ENCODE measurements around the gene KRT5. TPM values are rescaled to one million over a fixed set of nuclear protein-coding genes. Genes with fewer than 3 reads are reported as not detected.
"Not testable (repeated sequence)": the region's sequence is repeated elsewhere in the genome, so short reads cannot be mapped to it uniquely, and the experiment has no call there.

The KRT5 gene
- total and polyA plus RNA-seq, 2 experiments from 2014 or later, result 7.4 to 13.0 TPM

GRCh38 chr12:52501490-52501889 is 18.7 kb downstream of the KRT5 start:
- no peak for DNase-seq (ENCODE audit: low spot score)
- no peak overlapping the region for H2AFZ ChIP-seq
- no peak overlapping the region for H3K27ac ChIP-seq
- TF ChIP-seq EZH2 (IDR thresholded peaks at IDR 0.05; ENCODE audit: borderline replicate concordance) (no peak), CTCF (IDR thresholded peaks at IDR 0.05; ENCODE audit: poor library complexity) (no peak), EZH2phosphoT487 (IDR thresholded peaks at IDR 0.05; ENCODE audit: low read depth, severe bottlenecking, unreplicated experiment) (no peak)
- H3K9me3 ChIP-seq (ENCODE audit: low read depth), result no peaks in the 10 kb centered on the region
- no peaks in the 10 kb centered on the region for H3K9me2 ChIP-seq (replicated peaks; ENCODE audit: insufficient read depth)
- H3K4me1 ChIP-seq (ENCODE audit: insufficient read depth), result no peaks in the 10 kb centered on the region
- WGBS (ENCODE audit: low lambda C conversion rate, missing lambda C conversion rate), result 81% methylated on average over 7 of the region's 7 CpGs
- no peak overlapping the region for H3K4me2 ChIP-seq
- no peaks in the 10 kb centered on the region for H3K36me3 ChIP-seq (replicated peaks; ENCODE audit: insufficient read depth, low read depth)
- no peaks in the 10 kb centered on the region for H3K27me3 ChIP-seq
- no peaks in the 10 kb centered on the region for H3K79me2 ChIP-seq
- no peaks in the 10 kb centered on the region for H4K20me1 ChIP-seq (ENCODE audit: insufficient read depth, poor library complexity, severe bottlenecking)
- H3K4me3 ChIP-seq, result no peak overlapping the region

DNA sequence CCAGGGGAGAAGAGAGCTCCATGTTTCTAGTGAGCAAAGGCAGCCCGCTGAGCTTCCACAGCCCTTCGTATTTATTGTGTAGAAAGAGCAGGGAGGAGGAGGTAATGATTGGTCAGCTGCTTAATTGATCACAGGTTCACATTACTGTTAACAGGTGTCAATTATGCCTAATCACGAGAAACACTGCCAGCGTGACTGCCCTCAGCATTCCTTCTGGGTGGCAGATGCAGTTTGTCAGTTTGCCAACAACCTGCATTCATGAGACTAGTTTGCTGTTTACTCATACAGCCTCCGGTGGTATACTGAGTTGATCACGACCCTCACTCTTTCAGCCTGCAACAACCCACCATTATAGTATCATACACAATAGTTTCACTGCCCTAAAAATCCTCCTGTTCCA is 19.6 kb downstream of the KRT5 start:
- H3K27me3 ChIP-seq; H2AFZ ChIP-seq; H3K79me2 ChIP-seq; H4K20me1 ChIP-seq (ENCODE audit: insufficient read depth, poor library complexity, severe bottlenecking); H3K4me1 ChIP-seq (ENCODE audit: insufficient read depth); H3K4me2 ChIP-seq; DNase-seq (ENCODE audit: low spot score); H3K36me3 ChIP-seq (replicated peaks; ENCODE audit: insufficient read depth, low read depth); H3K27ac ChIP-seq; H3K9me2 ChIP-seq (replicated peaks; ENCODE audit: insufficient read depth); H3K4me3 ChIP-seq; H3K9me3 ChIP-seq (ENCODE audit: low read depth): not testable (repeated sequence)
- WGBS (ENCODE audit: low lambda C conversion rate, missing lambda C conversion rate), result 91% methylated on average over 6 of the region's 6 CpGs

GRCh38 chr12:52499806-52500560 is 20.2 kb downstream of the KRT5 start:
- Histone ChIP-seq H3K9me2 (replicated peaks; ENCODE audit: insufficient read depth) (no peaks in the 10 kb centered on the region), H3K79me2 (no peaks in the 10 kb centered on the region), H3K9me3 (ENCODE audit: low read depth) (no peaks in the 10 kb centered on the region), H3K27ac (no peak overlapping the region), H3K27me3 (no peaks in the 10 kb centered on the region), H4K20me1 (ENCODE audit: insufficient read depth, poor library complexity, severe bottlenecking) (no peaks in the 10 kb centered on the region), H3K36me3 (replicated peaks; ENCODE audit: insufficient read depth, low read depth) (no peaks in the 10 kb centered on the region), H2AFZ (no peak overlapping the region), H3K4me3 (no peak overlapping the region), H3K4me2 (no peak overlapping the region), H3K4me1 (ENCODE audit: insufficient read depth) (peaks cover 13% of the 10 kb centered on the region)
- DNase-seq (ENCODE audit: low spot score), result no peak
- WGBS (ENCODE audit: low lambda C conversion rate, missing lambda C conversion rate), result 88% methylated on average over 5 of the region's 5 CpGs
- no peak for TF ChIP-seq EZH2 (IDR thresholded peaks at IDR 0.05; ENCODE audit: borderline replicate concordance)
- no peak for TF ChIP-seq CTCF (IDR thresholded peaks at IDR 0.05; ENCODE audit: poor library complexity)
- TF ChIP-seq EZH2phosphoT487 (IDR thresholded peaks at IDR 0.05; ENCODE audit: low read depth, severe bottlenecking, unreplicated experiment), result no peak

GRCh38 chr12:52498946-52499345 is 21.2 kb downstream of the KRT5 start:
- Histone ChIP-seq H4K20me1 (ENCODE audit: insufficient read depth, poor library complexity, severe bottlenecking) (no peaks in the 10 kb centered on the region), H3K36me3 (replicated peaks; ENCODE audit: insufficient read depth, low read depth) (no peaks in the 10 kb centered on the region), H3K4me1 (ENCODE audit: insufficient read depth) (peaks cover 15% of the 10 kb centered on the region), H3K79me2 (no peaks in the 10 kb centered on the region), H3K9me3 (ENCODE audit: low read depth) (no peaks in the 10 kb centered on the region), H3K27me3 (no peaks in the 10 kb centered on the region), H2AFZ (no peak overlapping the region), H3K9me2 (replicated peaks; ENCODE audit: insufficient read depth) (no peaks in the 10 kb centered on the region), H3K4me3 (no peak overlapping the region), H3K4me2 (no peak overlapping the region), H3K27ac (no peak overlapping the region)
- no peak for DNase-seq (ENCODE audit: low spot score)
- WGBS (ENCODE audit: low lambda C conversion rate, missing lambda C conversion rate), result 81% methylated on average over 1 of the region's 1 CpG
- TF ChIP-seq EZH2phosphoT487 (IDR thresholded peaks at IDR 0.05; ENCODE audit: low read depth, severe bottlenecking, unreplicated experiment) (no peak), CTCF (IDR thresholded peaks at IDR 0.05; ENCODE audit: poor library complexity) (no peak), EZH2 (IDR thresholded peaks at IDR 0.05; ENCODE audit: borderline replicate concordance) (no peak)
